ENCODE data around the gene NR4A1.

Gene NR4A1

DNA sequence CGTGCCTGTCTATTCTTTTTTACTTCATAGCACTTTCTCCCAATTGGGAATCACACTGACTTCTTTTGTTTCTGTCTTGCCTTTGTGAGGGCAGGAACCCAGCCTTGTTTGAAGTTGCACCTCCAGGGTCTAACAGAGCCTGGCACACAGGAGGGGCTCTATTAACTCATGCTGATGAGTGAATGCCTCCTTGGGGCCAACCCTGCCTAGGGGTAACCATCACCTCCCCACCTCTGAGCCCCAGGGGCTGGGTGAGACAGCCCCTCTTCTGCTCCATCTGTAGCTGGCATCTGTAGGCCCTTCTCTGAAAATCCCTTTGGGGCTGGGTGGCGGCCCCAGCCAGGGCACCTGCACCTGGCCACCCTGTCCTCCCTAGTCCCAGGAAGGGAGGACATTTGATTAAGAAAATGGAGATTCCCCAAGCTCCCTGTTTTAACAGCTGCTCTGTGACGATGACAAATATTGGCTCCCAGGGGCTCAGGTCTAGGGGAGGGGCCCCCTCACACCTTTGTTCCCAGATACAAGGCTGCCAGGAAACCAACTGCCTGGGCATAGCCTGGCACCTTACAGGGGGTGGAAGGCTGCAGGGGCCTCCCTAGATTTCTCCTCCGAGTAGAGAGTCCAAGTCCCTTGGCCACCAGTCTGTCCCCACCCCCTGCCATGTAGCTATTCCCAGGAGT is 32.7 kb upstream of the NR4A1 start:
- DNase-seq = no peak

DNA sequence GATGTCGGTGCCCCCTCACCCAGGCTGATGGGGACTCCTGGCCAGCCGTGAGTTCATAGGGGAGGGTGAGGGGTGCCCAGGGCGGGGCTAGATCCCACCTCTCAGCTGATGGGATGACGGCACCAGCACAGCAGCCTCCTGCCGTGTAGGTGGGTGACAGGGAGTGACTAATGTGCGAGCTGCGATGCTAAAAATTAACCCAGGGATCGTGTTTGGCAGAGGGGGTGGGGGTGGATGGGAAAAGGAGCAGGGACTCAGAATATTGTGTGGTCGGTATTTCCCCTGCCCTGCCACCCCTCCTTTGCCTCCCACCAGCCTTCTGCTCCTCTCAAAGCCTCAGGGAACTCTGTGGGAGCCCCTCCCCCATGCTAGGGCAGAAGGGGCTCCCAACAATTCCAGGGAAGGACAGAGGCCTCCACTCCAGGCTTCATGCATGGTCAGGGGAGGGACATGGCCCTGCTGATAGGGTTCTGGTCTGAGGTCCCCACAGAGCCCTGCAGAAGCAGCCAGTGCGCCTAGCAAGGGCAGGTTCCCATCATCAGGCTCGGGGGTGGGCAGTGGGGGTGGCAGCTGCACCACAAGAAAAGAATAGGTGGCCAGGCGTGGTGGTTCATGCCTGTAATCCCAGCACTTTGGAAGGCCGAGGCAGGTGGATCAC is 32.0 kb upstream of the NR4A1 start:
- DNase-seq = no peak

- DNase-seq = peak; percentile 79
These were observed 30.5 kb upstream of the NR4A1 start for GRCh38 chr12:52020539-52021336.

DNA sequence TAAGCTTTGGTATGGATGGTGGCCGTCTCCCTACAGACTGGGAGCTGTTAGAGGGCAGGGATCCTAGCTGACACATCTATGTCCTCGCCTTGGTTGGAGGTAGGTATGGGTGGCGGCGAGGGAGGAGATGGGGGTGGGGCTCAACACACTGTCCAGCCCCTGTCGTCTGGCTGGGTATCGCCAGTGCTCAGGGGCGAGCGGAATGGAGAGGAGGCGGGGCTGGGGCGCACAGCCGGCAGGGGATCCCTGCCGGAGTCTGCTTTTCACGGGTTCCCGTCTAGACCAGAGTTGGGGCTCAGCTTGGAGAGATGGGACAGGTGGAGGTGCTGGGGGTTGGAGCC is 28.4 kb upstream of the NR4A1 start:
- DNase-seq = no peak

DNA sequence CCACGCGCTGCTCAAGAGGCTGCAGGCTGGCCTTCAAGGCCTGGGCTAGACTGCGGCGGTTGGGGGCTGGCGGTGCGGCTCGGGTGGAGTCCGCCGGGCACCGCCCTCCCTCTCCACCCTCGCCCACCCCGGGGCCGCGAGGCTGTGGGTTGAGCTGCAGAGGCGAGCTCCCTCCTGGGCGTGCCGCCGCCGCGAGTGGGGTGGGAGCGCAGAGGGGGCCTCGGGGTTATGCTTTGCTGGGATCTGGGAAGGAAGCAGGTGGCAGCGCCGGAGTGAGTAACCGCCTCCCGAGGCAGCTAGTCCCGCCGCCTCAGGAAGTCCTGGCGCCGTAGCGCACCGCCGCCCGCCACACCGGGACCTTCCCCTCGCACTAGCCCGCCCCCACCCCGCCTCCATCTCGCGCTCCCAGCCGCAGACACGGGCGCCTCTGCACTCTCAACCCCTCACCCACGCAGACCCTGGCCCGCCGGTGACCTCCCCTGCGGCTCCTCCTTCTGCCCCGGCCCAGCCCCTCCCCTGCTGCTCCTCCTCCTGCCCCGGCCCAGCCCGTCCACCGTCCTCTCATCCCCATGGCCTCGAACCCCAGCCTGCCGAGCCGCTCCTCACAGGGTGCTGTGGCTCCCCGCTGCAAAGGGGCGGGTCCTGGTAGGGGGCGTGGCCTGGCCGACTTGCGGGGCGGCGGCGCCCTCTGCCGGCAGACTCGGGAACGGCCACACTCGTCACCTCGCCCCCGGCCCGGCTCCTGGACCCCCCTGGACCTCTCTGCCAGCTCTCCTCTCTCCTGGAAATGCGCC is 27.9 kb upstream of the NR4A1 start:
- peak; percentile 96 for DNase-seq

DNA sequence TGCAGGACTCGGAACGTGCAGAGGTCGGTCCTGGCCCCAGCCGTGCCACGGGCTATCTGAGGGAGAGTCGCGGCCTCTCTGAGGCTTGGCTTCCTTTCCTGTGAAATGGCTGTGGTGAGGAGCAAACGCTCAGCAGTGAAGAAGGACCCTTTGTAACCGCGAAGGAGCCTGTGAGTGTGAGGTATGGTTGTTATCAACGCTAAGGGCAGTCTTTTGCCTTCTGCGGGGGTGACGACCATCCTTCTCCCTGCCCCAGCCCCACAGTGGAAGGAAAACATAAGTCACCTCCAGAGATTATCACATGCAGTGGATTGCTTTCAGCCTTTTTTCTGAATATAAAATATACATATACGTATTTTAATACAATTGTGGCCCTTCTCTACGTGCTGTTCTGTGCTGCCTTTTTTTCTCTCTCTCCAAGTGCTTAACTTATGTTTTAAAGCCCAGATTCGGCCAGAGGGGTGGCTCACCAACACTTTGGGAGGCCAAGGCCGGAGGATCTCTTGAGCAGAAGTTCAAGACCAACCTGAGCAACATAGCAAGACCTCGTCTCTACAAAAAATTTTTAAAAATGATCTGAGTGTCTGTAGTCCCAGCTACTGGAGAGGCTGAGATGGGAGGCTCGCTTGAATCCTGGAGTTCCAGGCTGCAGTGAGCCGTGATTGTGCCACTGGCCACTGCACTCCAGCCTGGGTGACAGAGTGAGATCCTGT is 27.1 kb upstream of the NR4A1 start:
- DNase-seq = no peak

DNA sequence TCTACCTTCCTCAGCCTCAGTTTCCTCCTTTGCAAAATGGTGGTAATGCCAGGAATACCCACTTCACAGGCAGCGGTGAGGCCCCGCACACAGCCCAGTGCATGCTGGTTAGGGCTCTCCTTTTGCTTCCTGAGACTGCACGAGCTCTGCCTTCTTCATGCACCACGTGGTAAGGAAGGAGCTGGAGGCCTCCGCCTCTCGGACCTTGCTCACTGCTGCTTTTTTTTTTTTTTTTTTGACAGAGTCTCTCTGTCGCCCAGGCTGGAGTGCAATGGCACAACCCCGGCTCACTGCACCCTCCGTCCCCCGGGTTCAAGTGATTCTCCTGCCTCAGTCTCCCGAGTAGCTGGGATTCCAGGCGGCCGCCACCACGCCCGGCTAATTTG is 26.4 kb upstream of the NR4A1 start:
- DNase-seq = peak; percentile 71

GRCh38 chr12:52026263-52026662 is 25.0 kb upstream of the NR4A1 start:
- no peak for DNase-seq

- DNase-seq = no peak
These were observed 24.0 kb upstream of the NR4A1 start for GRCh38 chr12:52027085-52027843.

GRCh38 chr12:52029685-52030084 is 21.6 kb upstream of the NR4A1 start:
- no peak for DNase-seq

DNA sequence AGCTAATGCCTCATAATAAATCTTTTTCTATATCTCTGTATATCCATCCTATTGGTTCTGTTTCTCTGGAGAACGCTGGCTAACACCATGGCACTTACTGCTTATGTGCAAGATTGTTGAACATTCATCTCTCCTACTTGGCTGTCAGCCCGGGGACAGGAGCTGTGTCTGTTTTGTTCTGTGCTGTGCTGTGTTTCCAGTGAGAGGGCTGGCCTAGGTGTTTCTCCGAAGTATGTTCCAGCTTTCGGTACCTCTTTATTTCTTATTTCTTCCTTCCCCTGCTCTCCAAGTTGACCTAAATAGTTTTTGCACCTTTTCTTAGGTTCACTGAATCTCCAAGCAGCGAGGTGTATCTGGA is 18.8 kb upstream of the NR4A1 start:
- no peak for DNase-seq

DNA sequence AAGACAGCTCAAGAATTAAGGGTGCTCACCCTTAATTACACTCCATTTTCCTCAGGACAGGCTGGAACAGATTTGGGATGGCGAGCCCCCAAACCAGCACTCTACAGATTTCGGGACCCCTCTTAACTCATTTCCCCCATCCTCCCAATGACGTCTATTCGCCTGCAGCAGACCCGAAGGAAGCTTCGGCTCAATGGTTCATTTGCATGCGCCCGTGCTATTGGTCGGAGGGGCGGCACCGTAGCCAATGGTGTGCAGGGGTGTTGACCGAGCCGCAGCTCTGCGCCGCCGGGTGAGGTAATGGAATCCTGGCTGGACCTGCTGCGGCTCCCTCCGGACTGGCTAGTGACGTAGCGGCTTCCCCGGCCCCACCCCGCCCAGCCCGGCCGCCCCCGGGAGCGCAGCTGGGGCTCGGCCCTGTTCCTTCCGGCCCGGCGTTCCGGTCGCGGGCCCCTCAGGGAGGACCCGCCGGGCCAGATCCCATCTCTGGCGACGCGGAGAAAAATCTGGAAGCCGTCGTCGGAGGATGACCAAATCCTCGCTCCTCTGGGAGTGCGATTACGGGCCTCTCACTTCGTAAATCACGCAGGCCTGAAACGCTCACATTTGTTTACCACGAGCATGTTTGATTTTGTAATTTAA is 18.3 kb upstream of the NR4A1 start:
- DNase-seq = peak; percentile 87

- no peak for DNase-seq
These were observed 17.6 kb upstream of the NR4A1 start for GRCh38 chr12:52033446-52034140.

DNA sequence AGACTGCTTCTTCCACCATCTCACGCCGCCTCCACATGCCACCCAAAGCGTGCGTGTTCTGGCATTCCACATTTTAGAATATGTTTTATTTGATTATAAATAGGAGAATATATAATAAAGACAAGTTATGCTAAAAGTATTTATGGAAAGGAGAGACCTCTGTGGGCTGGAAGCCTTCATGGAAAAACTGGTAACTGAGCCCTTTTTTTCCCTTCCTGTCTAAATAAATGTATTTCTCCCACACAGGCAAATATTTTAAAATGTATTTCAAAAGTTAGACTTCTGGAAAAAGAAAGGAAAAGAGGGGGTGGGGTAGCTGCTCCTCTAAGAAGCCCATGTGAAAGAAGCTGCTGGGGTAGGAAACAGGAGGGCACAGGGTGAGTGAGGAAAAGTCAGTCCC is 16.1 kb upstream of the NR4A1 start:
- DNase-seq = no peak

DNA sequence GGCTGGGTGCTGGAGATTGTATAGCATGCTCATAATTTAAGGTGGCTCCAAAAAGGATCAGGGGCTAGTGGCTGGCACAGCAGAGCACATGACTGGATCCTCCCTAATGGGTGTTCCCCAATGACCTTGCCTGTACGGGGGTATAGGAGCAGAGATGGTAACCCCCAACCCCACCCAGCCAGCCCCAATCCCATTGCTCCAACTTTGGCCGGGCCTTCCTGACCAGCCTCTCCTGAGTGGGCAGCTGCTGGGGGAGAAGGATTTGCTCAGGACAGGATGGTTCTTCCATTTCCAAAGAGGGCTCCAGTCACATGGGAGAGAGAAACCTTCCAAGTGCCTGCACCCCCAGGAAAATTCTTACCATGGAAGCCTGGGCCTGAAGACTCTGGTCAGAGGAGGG is 15.3 kb upstream of the NR4A1 start:
- no peak for DNase-seq

DNA sequence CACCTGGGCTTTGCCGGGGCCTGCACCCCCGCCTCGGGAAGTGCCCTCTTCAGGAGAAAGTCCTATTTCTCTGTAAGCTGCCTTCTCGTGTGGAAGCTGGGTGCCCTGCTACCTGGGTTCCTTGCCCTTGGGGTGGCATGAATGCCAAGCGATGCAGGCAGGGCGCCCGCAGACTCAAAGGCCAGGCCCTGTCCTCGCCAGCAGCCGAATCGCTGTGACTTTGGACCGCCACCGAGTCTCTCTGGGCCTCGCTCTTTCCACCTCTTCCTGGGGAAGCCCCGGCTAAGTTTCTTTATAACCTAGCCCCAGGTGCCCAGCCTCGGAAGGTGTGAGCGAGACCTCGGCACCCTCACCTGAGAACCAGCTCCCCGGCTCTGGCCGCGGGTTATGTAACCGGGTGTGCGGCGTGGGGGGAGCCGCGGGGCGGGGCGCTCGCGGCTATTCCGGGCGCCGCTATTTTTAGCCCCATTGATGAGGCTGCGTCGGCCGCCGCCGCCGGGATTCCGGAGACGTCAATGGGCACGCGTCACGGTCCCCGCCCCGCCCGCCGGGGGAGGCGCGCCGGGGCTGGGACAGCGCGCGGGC is 14.6 kb upstream of the NR4A1 start:
- peak; percentile 80 for DNase-seq

- DNase-seq = no peak
These were observed 13.9 kb upstream of the NR4A1 start for GRCh38 chr12:52037248-52037861.

DNA sequence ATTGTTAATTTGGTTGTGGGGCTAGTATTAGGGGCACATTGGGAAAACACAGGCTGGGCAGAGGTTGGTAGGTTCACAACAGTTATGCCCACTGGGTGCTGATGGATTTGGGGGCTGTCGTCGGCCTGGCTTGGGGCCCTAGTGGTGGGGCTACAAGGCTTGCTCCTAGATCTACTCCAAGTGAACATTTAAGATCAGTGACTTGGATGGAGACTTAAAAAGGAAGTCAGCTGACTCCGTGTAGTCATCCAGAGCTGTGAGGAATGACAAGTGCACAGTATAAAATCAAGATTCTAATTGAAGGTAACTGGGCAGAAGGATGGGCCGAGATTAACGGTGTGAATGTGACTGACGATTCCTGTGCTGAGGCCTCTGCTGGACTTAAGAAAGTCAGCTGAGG is 12.8 kb upstream of the NR4A1 start:
- no peak for DNase-seq

DNA sequence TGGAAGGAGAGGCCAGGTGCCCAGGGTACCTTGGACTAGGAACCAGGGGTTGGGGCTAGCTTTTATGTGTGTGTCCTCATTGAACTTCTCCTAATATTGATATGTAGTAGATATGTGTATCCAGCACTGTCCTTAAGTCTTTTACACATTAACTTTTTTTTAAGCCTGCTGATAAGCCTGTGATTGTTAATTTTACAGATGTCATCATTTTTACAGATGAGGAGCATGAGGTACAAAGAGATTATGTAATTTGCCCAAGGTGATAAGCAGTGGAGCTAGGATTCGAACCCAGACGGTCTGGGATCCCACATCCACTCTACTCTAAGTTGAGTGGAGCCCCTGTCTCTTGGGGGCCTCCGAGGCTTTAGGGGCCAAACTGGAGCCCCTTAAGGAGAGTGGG is 10.2 kb upstream of the NR4A1 start:
- no peak for DNase-seq

GRCh38 chr12:52041695-52042123 is 9.5 kb upstream of the NR4A1 start:
- DNase-seq = peak; percentile 47

All from CD4-positive, alpha-beta T cell treated with Interleukin-6 for 4 hours (primary cell).